Activated CD8-positive, alpha-beta memory T cell treated with anti-CD3 and anti-CD28 coated beads for 36 hours (primary cell): ENCODE measurements around the gene HSPA1A. TPM values are rescaled to one million over a fixed set of nuclear protein-coding genes. Genes with fewer than 3 reads are reported as not detected.

Experiments used
- CTCF ChIA-PET: fragments of 350-600 bp; sonication (Branson Sonifier 250); formaldehyde crosslinking; loops from one replicate; lab custom pipeline; 2021; ENCODE audit warnings: antibody characterized with exemption; lab: Charles Lee
- POLR2A ChIA-PET: fragments of 350-600 bp; sonication (Branson Sonifier 250); formaldehyde crosslinking; loops from one replicate; lab custom pipeline; 2021; ENCODE audit warnings: antibody characterized with exemption; lab: Charles Lee
- total RNA-seq, 2 experiments: library from RNA; stranded (reverse); gene quantifications; one replicate each; pipeline ENCODE4 v1.2.3, GENCODE V29; 2021

HSPA1A gene
- total RNA-seq: 10 to 100 TPM; 62.0 to 63.9 TPM

GRCh38 chr6:31815025-31815838 lies at the start of gene HSPA1A, which contains the start of gene HSPA1L:
TSS of gene HSPA1A (plus strand) at chr6:31815543. CDS start at chr6:31815757, 214 bp downstream.
TSS of gene HSPA1L (minus strand) at chr6:31815283. CDS start at chr6:31811972, 3,311 bp downstream.
- ChIA-PET POLR2A (interaction anchor here (0.5 to 2.6 kb wide), 7 partner anchors 8 to 274 kb away, joined by 3 to 12 read pairs (median 4); partner anchors contain the start of genes DDAH2, HSPA1B and LSM2), CTCF (interaction anchor here (0.7 to 1.9 kb wide), 4 partner anchors 10 to 19 kb away, joined by 3 to 7 read pairs (median 4); partner anchors contain the start of genes HSPA1B and VARS1)

- ChIA-PET POLR2A (no interaction called here), CTCF (interaction anchor here (1.1 to 1.2 kb wide), 2 partner anchors 26 to 36 kb away, joined by 3 read pairs; no protein-coding TSS in a partner anchor)
Measured at GRCh38 chr6:31765559-31765909, 49.8 kb upstream of the HSPA1A start.

GRCh38 chr6:31765910-31766794 lies 49.2 kb upstream of the HSPA1A start:
- POLR2A ChIA-PET: interaction anchor here (0.5 kb wide), 1 partner anchor 29 kb away, joined by 6 read pairs; no protein-coding TSS in a partner anchor
- CTCF ChIA-PET: interaction anchor here (1.2 kb wide), 1 partner anchor 25 kb away, joined by 3 read pairs; no protein-coding TSS in a partner anchor

GRCh38 chr6:31767096-31767645 lies 48.2 kb upstream of the HSPA1A start:
- CTCF ChIA-PET: interaction anchor here (1.1 kb wide), 1 partner anchor 59 kb away, joined by 4 read pairs; no protein-coding TSS in a partner anchor
- POLR2A ChIA-PET: no interaction called here

- ChIA-PET POLR2A (interaction anchor here (1.1 kb wide), 1 partner anchor 11 kb away, joined by 3 read pairs; no protein-coding TSS in a partner anchor), CTCF (interaction anchor here (0.5 to 3.6 kb wide), 7 partner anchors 10 to 106 kb away, joined by 3 to 23 read pairs (median 9); partner anchors contain the start of genes CLIC1, LY6G5C and MSH5)
Measured at GRCh38 chr6:31768363-31769257, 46.7 kb upstream of the HSPA1A start.

GRCh38 chr6:31769684-31770371 lies 45.5 kb upstream of the HSPA1A start:
- POLR2A ChIA-PET: interaction anchor here (0.7 to 1.1 kb wide), 4 partner anchors 9 to 37 kb away, joined by 3 to 4 read pairs (median 3); partner anchors contain the start of gene LSM2
- CTCF ChIA-PET: interaction anchor here (0.7 to 3.6 kb wide), 16 partner anchors 11 to 211 kb away, joined by 3 to 23 read pairs (median 6); partner anchors contain the start of genes CLIC1, DDAH2, HSPA1B and LY6G5C

GRCh38 chr6:31770860-31771259 lies 44.5 kb upstream of the HSPA1A start:
- ChIA-PET POLR2A (no interaction called here), CTCF (interaction anchor here (0.7 to 3.6 kb wide), 8 partner anchors 18 to 160 kb away, joined by 3 to 23 read pairs (median 8); partner anchors contain the start of genes CLIC1, DDAH2 and MSH5)

GRCh38 chr6:31771992-31772358 lies 43.4 kb upstream of the HSPA1A start:
- POLR2A ChIA-PET: interaction anchor here (0.7 kb wide), 1 partner anchor 27 kb away, joined by 4 read pairs; no protein-coding TSS in a partner anchor

GRCh38 chr6:31775184-31775583 lies 40.2 kb upstream of the HSPA1A start:
- ChIA-PET CTCF (interaction anchor here (0.6 to 0.9 kb wide), 3 partner anchors 17 to 47 kb away, joined by 3 read pairs; no protein-coding TSS in a partner anchor), POLR2A (interaction anchor here (0.6 kb wide), 1 partner anchor 115 kb away, joined by 3 read pairs; no protein-coding TSS in a partner anchor)

More at GRCh38 chr6:31771992-31772358, 43.4 kb upstream of the HSPA1A start:
- CTCF ChIA-PET: interaction anchor here (1.0 to 3.6 kb wide), 2 partner anchors 19 to 34 kb away, joined by 3 to 23 read pairs; partner anchors contain the start of gene CLIC1

- ChIA-PET POLR2A (no interaction called here), CTCF (interaction anchor here (0.6 to 0.7 kb wide), 2 partner anchors 46 to 48 kb away, joined by 3 read pairs; no protein-coding TSS in a partner anchor)
Measured at GRCh38 chr6:31775633-31776484, 39.5 kb upstream of the HSPA1A start.

GRCh38 chr6:31776485-31776988 lies 38.8 kb upstream of the HSPA1A start:
- ChIA-PET CTCF (interaction anchor here (1.2 kb wide), 1 partner anchor 56 kb away, joined by 3 read pairs; no protein-coding TSS in a partner anchor), POLR2A (interaction anchor here (0.6 kb wide), 1 partner anchor 273 kb away, joined by 5 read pairs; no protein-coding TSS in a partner anchor)

GRCh38 chr6:31776989-31777666 lies 38.2 kb upstream of the HSPA1A start, which contains the start of gene VWA7:
TSS of gene VWA7 (minus strand) at chr6:31777328. CDS start at chr6:31776779, 549 bp downstream.
- ChIA-PET POLR2A (interaction anchor here (0.6 to 1.0 kb wide), 3 partner anchors 13 to 273 kb away, joined by 3 to 5 read pairs (median 4); partner anchors contain the start of gene LSM2), CTCF (interaction anchor here (1.2 to 1.6 kb wide), 2 partner anchors 14 to 55 kb away, joined by 3 to 6 read pairs; no protein-coding TSS in a partner anchor)

- ChIA-PET CTCF (interaction anchor here (1.2 to 1.6 kb wide), 2 partner anchors 13 to 55 kb away, joined by 3 to 6 read pairs; no protein-coding TSS in a partner anchor), POLR2A (interaction anchor here (0.9 to 1.0 kb wide), 2 partner anchors 12 to 29 kb away, joined by 3 to 4 read pairs; partner anchors contain the start of gene LSM2)
Measured at GRCh38 chr6:31777667-31778050, 37.7 kb upstream of the HSPA1A start.

- ChIA-PET CTCF (interaction anchor here (1.6 kb wide), 1 partner anchor 13 kb away, joined by 6 read pairs; no protein-coding TSS in a partner anchor), POLR2A (no interaction called here)
Measured at GRCh38 chr6:31778193-31778592, 37.1 kb upstream of the HSPA1A start.
